CD4-positive, alpha-beta T cell (primary cell): ENCODE data around the gene RADIL. TPM values are rescaled to one million over a fixed set of nuclear protein-coding genes. Genes with fewer than 3 reads are reported as not detected.

Experiments
- ATAC-seq: fragments of 200-7000 bp; cut with Tn5 transposase; one replicate; pipeline ENCODE4 v1.10.0; 2022; ENCODE audit warnings: mild to moderate bottlenecking; ENCODE audit not compliant: poor library complexity
- CTCF ChIA-PET: fragments of 350-600 bp; sonication (Branson Sonifier 250); formaldehyde crosslinking; loops from one replicate; lab custom pipeline; 2021; ENCODE audit warnings: antibody characterized with exemption, inconsistent platforms; lab: Charles Lee
- POLR2A ChIA-PET: fragments of 350-600 bp; sonication (Branson Sonifier 250); formaldehyde crosslinking; loops from one replicate; lab custom pipeline; 2021; ENCODE audit warnings: antibody characterized with exemption, inconsistent platforms; lab: Charles Lee
- DNase-seq, 14 experiments: peaks; one replicate each; pipeline ENCODE4 v3.0.0-alpha.2; 2013 to 2020; ENCODE audit warnings: mixed read lengths in 2 of 14
- H3K27ac ChIP-seq, 2 donors: one replicate each; pipeline versions ENCODE4 v1.5.1 to v1.7.0; 2013; ENCODE audit warnings: low read length in 2 of 2, low read depth in 1 of 2, mild to moderate bottlenecking in 1 of 2
- H3K27me3 ChIP-seq, 2 experiments: 1 replicate in 1 of 2; 2 replicates in 1 of 2; pipeline versions ENCODE4 v1.6.1 to v1.7.0; 2013; ENCODE audit warnings: low read length in 2 of 2, control low read depth in 1 of 2, mild to moderate bottlenecking in 1 of 2, moderate library complexity in 1 of 2; ENCODE audit not compliant: insufficient read depth in 2 of 2, control insufficient read depth in 1 of 2
- H3K36me3 ChIP-seq: one replicate; pipeline ENCODE4 v1.6.1; 2013; ENCODE audit warnings: low read length, control low read depth; ENCODE audit not compliant: insufficient read depth
- H3K4me1 ChIP-seq: one replicate; pipeline ENCODE4 v1.6.1; 2013; ENCODE audit warnings: low read length, control low read depth; ENCODE audit not compliant: insufficient read depth
- H3K4me3 ChIP-seq: one replicate; pipeline ENCODE4 v1.5.1; 2013; ENCODE audit warnings: mild to moderate bottlenecking, low read length, moderate library complexity
- H3K9me3 ChIP-seq, 2 experiments: 1 replicate in 1 of 2; 2 replicates in 1 of 2; pipeline versions ENCODE4 v1.6.1 to v1.7.0; 2013; ENCODE audit warnings: low read length in 2 of 2, mild to moderate bottlenecking in 2 of 2, control low read depth in 1 of 2, moderate library complexity in 1 of 2; ENCODE audit not compliant: control insufficient read depth in 1 of 2, insufficient read depth in 1 of 2
- H3K27ac Mint-ChIP-seq: one replicate; pipeline ENCODE4 v1.8.0; 2020; ENCODE audit warnings: mixed read lengths
- H3K27me3 Mint-ChIP-seq: one replicate; pipeline ENCODE4 v1.8.0; 2021; ENCODE audit warnings: mixed read lengths
- H3K36me3 Mint-ChIP-seq: one replicate; pipeline ENCODE4 v1.8.0; 2021; ENCODE audit warnings: low read depth, mixed read lengths
- H3K4me1 Mint-ChIP-seq: one replicate; pipeline ENCODE4 v1.8.0; 2021; ENCODE audit warnings: low read depth, mixed read lengths
- H3K4me3 Mint-ChIP-seq: one replicate; pipeline ENCODE4 v1.8.0; 2020; ENCODE audit warnings: mild to moderate bottlenecking, mixed read lengths
- H3K9me3 Mint-ChIP-seq: one replicate; pipeline ENCODE4 v1.8.0; 2020; ENCODE audit warnings: mixed read lengths
- intact Hi-C, 2 experiments: fragments of 100-400 bp; cut with DNase I in 1 of 2; cut with micrococcal nuclease in 1 of 2; formaldehyde crosslinking; loops; one replicate each; pipeline versions ENCODE4 v1.15.1 to v1.9.0; 2023 to 2025; cut with DNase I, micrococcal nuclease
- total RNA-seq, 174 experiments: library from RNA in 2 of 174; stranded (reverse) in 2 of 174; gene quantifications; one replicate each; pipeline ENCODE4 v1.2.3 and lab custom pipeline; 2021 to 2026
- TF ChIP-seq, protein P1 (sequence below): fragments of 200-600 bp; IDR thresholded peaks from one replicate; pipeline ENCODE4 v1.8.0; 2022; ENCODE audit warnings: antibody characterized with exemption, mild to moderate bottlenecking

RADIL gene
- total RNA-seq, 2 experiments from 2014 or later: not detected

DNA sequence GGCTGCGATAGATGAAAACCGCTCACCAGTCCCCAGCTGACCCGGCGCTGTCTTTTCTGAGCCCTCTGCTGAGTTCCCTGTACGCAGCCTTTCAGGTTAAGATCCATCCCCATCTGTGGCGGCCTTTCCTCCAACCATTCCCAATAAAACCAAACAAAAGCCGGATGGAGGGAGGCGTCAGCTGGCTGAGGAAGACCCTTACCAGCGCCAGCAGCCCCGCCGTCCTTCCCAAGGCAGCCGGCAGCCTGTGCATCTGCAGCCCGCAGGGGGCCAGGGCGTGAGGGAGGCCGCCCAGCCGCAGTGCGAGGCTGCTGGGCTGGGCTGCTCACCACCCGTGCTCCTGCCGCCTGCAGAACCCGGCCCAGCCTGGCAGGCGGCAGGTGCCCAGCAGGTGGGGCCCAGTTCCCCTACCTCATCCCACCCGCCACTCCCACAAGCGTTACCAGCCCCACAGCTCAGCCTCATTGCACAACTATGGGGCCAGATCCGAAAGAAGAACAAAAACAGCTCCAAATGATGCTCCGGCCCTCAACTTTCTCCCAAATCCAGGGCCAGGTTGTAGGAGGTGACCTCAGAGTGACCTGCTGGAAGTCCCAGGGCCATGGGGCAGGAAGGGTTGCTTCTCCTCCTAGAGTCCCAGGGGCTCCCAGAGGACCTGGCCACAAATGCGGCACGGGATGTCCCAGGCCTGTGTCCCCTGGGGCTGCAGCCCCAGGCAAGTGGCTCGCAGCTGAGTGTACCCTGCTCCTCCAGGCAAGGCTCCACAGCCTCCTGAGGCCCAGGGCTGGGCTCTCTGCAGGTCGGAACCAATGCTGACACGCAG, 45.5 kb downstream of the RADIL start:
- H3K36me3 Mint-ChIP-seq: no peaks in the 10 kb centered on the region
- intact Hi-C loops: no loop called here
- ChIA-PET CTCF (no interaction called here), POLR2A (no interaction called here)
- no peak overlapping the region for H3K4me3 ChIP-seq
- no peaks in the 10 kb centered on the region for H3K36me3 ChIP-seq
- ATAC-seq (no peak), DNase-seq (no peak)
- H3K27me3 ChIP-seq: no peaks in the 10 kb centered on the region
- TF ChIP-seq, protein P1, sequence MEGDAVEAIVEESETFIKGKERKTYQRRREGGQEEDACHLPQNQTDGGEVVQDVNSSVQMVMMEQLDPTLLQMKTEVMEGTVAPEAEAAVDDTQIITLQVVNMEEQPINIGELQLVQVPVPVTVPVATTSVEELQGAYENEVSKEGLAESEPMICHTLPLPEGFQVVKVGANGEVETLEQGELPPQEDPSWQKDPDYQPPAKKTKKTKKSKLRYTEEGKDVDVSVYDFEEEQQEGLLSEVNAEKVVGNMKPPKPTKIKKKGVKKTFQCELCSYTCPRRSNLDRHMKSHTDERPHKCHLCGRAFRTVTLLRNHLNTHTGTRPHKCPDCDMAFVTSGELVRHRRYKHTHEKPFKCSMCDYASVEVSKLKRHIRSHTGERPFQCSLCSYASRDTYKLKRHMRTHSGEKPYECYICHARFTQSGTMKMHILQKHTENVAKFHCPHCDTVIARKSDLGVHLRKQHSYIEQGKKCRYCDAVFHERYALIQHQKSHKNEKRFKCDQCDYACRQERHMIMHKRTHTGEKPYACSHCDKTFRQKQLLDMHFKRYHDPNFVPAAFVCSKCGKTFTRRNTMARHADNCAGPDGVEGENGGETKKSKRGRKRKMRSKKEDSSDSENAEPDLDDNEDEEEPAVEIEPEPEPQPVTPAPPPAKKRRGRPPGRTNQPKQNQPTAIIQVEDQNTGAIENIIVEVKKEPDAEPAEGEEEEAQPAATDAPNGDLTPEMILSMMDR: no peak
- H3K27ac Mint-ChIP-seq: no peak overlapping the region
- H3K9me3 ChIP-seq: peaks cover 0 to 3% of the 10 kb centered on the region in 2 experiments
- H3K27ac ChIP-seq: no peak overlapping the region
- H3K9me3 Mint-ChIP-seq: no peaks in the 10 kb centered on the region
- H3K4me1 ChIP-seq: no peaks in the 10 kb centered on the region
- H3K27me3 Mint-ChIP-seq: no peaks in the 10 kb centered on the region
- H3K4me1 Mint-ChIP-seq: no peaks in the 10 kb centered on the region
- H3K4me3 Mint-ChIP-seq: no peak overlapping the region

DNA sequence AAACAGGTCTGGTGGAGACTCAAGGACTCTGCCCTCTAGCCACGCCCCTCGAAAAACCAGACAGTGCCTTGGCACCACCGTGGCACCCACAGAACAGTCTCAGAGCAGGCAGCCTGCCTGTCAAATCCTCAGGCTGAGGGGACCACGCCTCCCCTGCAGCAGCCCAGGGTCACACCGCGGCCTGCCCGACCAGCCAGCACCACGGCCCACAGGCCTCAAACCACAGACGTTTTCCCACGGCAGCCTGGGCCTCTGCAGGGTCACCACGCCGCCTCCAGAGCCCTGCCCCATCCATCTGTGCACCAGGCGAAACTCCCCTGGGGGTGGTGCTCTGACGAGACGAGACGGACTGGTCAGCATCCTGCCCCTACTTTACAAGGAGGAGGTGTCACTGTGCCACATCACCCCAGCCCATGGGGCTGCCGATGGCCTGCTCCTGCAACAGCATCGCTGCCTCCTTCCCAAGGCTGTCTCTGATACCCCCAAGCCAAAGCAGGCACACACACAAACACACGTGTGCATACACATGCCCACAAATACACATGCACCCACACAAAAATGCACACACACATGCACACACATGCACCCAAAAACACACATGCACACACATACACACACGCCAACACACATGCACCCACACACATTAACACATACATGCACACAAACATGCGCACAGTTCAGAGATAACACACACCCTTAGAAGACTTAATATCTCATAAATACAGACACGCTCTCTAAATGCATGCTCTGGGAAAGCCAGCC, 46.3 kb downstream of the RADIL start:
- no peak overlapping the region for H3K27ac Mint-ChIP-seq
- no peaks in the 10 kb centered on the region for H3K27me3 Mint-ChIP-seq
- no peak overlapping the region for H3K4me3 Mint-ChIP-seq

DNA sequence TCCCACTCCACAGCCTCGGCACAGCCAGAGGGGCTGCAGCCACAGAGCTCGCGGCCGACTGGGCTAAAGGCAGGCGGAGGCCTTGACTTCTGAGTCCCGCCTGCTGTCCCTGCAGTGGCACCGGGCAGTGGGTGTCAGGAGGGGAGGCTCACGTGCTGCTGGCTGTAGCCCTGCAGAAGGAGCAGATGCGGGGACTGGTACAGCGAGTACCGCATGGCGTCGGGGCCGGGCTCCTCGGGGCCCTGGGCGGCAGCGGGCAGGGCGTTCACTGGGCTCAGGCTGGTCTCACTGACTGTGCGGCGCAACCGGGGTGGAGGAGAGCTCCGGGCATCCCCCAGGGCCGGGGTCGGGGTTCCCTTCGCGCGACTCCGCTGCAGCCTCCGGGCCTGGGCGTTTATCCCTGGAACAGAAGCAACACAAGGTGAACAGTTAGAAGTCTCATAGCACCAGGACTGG, 47.3 kb downstream of the RADIL start:
- Mint-ChIP-seq H3K4me1 (no peaks in the 10 kb centered on the region), H3K27me3 (no peaks in the 10 kb centered on the region), H3K36me3 (no peaks in the 10 kb centered on the region), H3K9me3 (no peaks in the 10 kb centered on the region), H3K4me3 (no peak overlapping the region), H3K27ac (no peak overlapping the region)
- Histone ChIP-seq H3K4me3 (no peak overlapping the region), H3K27ac (no peak overlapping the region), H3K36me3 (no peaks in the 10 kb centered on the region), H3K27me3 (no peaks in the 10 kb centered on the region), H3K4me1 (no peaks in the 10 kb centered on the region), H3K9me3 (peaks cover 0 to 3% of the 10 kb centered on the region in 2 experiments)
- no peak for ATAC-seq
- no peak for DNase-seq
- intact Hi-C loops: no loop called here
- TF ChIP-seq, protein P1: no peak
- POLR2A ChIA-PET: no interaction called here
- CTCF ChIA-PET: no interaction called here

More for the DNA sequence above, 46.3 kb downstream of the RADIL start:
- Histone ChIP-seq H3K4me3 (no peak overlapping the region), H3K4me1 (no peaks in the 10 kb centered on the region), H3K9me3 (peaks cover 0 to 3% of the 10 kb centered on the region in 2 experiments), H3K27ac (no peak overlapping the region), H3K27me3 (no peaks in the 10 kb centered on the region), H3K36me3 (no peaks in the 10 kb centered on the region)
- TF ChIP-seq, protein P1: no peak
- CTCF ChIA-PET: no interaction called here
- POLR2A ChIA-PET: no interaction called here
- Mint-ChIP-seq H3K36me3 (no peaks in the 10 kb centered on the region), H3K4me1 (no peaks in the 10 kb centered on the region), H3K9me3 (no peaks in the 10 kb centered on the region)
- intact Hi-C loops: no loop called here
- no peak for ATAC-seq
- DNase-seq: no peak
